ENCODE data around the gene CCNI2.

GRCh38 chr5:132725745-132726144 lies 21.5 kb upstream of the CCNI2 start:
- no peak for TF ChIP-seq CTCF (conservative IDR thresholded peaks at IDR 0.05; ENCODE audit: low read length)
- TF ChIP-seq EZH2phosphoT487 (IDR thresholded peaks at IDR 0.05; ENCODE audit: borderline replicate concordance) = no peak
